ENCODE data around the gene VPS51.

The VPS51 gene

DNA sequence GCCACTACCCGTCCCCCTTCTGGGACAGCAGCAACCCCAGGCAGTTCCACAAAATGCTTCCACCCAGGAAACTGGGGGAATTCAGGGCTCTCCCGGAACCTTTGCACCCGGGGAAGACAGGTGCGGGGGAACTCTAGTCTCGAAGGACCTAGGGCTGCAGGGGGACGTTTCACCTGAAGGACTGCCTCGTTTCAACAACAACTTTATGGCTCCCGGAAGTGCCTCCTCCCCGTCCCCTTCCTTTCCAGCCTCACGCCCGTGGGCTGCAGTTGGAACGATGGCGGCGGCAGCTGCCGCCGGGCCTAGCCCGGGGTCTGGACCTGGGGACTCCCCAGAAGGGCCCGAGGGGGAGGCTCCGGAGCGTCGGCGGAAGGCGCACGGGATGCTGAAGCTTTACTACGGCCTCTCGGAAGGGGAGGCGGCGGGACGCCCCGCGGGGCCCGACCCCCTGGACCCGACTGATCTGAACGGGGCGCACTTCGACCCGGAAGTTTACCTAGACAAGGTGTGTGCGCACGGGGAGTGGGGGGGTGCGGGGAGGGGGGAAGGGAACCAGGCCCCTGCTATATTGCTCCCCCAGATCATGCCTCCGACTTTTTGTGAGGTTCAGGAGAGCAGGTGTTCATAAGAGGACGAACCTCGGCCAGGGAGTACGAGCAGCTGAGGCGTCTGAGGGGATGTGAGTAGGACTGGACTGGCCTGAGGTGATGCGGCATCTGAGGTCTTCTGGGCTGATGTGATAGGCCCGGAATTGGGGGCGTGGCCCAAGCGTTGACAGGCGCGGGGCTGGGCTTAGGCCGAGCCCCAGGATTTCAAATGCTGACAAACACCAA lies at the start of gene VPS51:
Gene VPS51 (plus strand): TSS at position 241 of the 833 bp plus-strand sequence. CDS start 37 bp downstream, at position 278.
- DNase-seq, result peak; percentile 94

DNA sequence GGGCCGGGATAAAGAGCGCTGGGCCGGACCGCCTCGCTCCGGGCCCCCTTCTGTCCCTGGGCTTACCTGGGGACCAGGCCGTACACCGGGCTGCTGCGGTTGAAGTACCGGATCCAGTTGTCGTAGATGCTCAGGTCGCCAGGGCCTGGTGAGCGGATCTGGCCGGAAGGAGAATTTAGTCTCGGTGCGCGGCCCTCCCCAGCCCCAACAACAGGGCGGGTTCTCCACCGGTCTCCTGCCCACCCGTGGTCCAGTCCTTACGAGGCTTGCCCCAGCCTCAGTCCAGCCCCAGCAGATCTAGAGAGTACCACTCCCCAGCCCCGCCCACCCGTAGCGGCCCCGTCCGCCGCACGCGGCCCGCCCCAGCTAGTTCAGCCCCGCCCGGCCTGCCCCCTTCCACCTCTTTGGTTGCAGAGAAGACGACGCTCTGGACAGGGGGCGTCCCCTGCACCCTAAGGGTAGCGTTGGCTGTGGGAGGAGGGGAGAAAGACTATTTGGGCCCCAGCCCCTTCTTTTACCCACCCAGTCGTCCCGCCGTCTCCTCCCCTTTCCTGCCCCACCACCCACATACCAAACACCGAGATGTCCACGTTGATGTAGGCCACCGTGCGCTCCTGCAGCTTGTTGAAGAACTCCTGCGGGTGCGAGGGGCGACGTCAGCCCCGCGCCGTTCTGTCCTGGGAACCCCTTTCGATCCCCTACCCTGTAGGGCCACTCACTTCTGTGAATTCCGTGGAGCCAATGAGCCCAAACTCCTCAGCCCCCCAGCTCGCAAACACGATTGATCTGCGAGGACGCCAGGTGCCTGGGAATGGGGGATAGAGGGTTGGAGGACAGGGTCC lies 48.2 kb upstream of the VPS51 start:
- DNase-seq, result no peak

DNA sequence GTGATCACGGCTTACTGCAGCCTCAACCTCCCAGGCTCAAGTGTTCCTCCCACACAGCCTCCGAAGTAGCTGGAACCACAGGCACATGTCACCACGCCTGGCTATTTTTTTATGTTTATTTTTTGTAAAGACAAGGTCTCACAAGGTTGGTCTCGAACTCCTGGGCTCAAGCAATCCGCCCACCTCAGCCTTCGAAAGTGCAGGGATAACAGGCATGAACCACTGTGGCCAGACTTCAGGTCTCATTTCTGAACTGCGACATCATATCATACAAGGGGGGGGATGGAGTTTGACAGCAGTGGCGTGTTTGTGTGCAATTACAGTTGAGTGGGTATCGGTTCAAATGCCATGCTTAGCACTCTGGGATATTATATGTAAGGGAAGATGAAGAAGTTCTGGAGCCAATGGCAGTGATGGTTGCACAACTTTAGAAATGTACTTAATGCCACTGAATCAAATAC lies 44.6 kb upstream of the VPS51 start:
- no peak for DNase-seq

DNA sequence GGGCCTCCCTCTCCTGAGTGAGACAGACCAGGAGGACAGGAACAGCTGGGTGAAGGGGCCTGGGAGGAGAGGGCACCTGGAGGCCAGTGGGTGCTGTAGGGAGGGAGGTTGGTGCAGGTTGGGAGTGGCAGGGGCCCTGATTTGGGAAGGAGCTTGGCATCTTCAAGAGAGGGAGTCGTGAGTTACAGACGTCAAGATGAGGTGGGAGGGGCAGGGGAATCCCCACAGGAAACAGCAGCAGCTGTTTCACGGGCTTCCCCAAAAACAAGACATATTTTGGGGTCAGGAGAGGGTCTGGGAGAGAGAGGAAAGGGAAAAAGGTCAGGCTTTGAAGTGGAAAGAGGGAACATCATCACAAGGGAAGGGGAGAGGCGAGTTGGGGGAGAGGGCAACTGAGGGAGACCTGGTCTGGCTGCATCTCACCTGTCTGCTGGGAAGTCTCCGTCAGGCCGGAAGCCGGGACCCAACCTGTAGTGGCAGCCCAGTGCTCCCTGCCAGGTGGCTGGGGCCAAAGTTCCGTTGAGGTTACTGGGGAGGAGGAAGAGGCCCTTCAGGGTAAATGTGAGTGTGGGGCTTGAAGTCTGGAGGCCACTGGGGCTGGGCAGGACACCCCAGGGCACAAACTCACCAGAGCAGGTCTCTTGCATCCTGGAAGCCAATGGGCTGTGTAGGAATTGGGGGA lies 42.0 kb upstream of the VPS51 start:
- DNase-seq, result no peak

DNA sequence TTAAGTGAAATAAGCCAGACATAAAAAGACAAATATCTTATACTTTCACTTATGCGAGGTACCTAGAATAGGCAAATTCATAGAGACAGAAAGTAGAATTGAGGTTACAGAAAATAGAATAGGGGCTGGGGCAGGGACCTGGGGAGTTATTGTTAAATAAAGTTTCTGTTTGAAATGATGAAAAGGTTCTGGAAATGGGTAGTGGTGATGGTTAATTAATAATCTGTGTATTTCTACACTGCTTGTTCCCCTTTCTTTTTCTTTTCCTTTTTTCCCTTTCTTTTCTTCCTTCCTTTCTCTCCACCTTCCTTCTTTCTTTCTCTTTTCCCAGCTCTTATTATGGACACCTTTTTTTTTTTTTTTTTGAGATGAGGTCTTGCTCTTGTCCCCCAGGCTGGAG lies 40.5 kb upstream of the VPS51 start:
- DNase-seq, result no peak

DNA sequence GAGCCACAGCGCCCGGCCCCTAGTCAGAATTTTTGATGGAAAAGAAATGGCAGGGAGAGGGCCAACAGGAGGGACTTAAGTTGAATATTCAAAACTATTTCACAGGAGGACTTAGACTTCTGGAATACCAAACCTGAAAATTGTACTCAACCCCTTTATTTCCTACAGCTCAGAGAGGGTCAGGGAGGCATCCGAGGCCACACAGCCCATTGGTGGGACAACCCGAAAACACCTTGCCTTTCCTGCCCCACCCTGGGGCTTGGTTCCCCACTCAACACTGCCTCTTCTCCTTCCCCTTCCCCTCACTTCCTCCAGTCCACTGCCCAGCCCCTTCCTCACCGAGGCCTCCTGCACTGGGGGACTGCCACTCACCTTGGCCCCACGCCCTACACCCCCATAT lies 39.0 kb upstream of the VPS51 start:
- DNase-seq, result no peak

DNA sequence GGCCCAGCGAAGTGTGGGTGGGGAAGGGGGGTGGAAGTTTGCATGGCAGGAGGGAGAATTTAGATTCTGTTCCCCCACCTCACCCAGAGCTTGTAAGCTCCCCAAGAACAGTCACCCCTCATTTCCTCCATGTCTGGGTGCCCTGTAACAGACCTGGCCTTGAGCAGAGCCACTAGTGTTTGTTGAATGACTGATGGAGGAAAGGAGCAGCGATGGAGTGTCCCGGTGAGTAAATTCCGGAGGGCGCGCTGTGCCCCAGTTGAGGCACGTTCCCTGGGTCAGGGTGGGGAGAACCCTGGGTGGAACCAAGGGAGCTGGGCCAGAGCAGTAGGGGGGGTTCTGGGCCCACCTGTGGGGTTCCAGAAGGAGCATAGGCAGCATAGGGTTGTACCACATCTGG lies 38.5 kb upstream of the VPS51 start:
- DNase-seq, result no peak

DNA sequence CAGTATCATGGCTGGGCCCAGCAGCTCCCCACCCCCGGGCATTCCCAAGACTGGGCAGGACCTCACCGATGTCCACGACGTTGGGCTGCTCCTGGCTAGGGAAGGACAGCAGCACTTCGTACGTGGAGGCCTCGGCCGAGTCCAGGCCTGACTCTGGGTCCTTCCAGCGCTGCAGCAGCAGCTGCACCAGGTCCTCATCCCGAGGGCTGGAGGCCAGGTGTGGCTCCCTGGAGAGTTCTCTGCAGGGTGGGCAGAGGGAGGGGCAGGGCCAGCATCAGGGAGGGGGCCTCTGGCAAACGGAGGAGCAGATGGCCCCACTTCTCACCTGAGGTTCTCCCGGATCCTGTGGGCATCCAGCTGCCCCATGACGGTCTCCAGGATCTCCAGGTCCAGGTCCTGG lies 38.0 kb upstream of the VPS51 start:
- DNase-seq, result no peak

DNA sequence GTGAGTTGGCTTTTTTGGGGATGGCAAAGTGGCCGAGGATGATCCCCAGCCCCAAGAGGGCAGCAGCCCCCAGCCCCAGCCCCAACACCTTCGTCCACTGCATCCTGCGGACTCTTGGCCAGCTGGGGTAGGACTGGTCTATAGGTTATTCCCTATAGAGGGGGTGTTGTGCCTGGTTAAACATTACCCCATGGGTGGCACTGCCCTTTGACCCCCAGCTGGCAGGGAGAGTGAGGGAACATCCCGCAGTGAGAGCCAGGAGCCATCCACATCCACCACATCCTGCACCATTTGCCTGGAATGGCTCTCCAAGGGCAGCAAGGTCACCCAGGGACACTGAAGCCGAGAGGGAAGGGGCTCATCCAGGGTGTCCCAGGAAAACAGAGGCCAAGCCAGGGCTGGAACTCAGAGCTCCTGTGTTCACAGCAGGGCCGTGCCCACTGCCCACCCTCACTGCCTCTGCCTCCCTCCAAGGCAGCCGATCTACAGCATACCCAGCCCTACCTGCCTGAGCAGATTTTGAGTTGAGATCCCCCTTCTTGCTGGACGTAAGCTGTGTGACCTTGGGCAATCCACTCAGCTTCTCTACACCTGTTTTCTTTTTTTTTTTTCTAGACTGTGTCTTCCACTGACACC lies 37.5 kb upstream of the VPS51 start, which contains the start of gene NAALADL1:
Gene NAALADL1 (minus strand): TSS at position 135 of the 636 bp plus-strand sequence. CDS start 32 bp downstream, at position 103.
- no peak for DNase-seq

DNA sequence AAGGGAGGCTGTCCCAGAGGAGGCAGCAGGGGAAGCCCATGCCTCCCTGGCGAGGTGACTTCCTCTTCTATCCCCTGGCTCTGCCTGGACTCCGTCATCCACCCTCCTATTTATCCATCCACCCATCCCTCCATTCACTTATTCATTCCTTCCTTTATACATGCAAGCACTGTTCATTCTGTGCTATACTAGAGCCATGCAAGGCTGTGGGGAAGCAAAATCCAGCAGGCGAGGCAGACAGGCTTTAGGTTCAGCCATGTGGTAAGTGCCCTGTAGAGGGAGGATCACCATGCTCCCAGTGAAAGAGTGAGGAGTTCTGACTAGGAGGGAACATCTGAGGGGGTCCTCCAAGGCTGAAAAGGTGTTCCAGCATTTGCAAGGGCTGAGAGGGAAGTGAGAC lies 36.5 kb upstream of the VPS51 start:
- no peak for DNase-seq

DNA sequence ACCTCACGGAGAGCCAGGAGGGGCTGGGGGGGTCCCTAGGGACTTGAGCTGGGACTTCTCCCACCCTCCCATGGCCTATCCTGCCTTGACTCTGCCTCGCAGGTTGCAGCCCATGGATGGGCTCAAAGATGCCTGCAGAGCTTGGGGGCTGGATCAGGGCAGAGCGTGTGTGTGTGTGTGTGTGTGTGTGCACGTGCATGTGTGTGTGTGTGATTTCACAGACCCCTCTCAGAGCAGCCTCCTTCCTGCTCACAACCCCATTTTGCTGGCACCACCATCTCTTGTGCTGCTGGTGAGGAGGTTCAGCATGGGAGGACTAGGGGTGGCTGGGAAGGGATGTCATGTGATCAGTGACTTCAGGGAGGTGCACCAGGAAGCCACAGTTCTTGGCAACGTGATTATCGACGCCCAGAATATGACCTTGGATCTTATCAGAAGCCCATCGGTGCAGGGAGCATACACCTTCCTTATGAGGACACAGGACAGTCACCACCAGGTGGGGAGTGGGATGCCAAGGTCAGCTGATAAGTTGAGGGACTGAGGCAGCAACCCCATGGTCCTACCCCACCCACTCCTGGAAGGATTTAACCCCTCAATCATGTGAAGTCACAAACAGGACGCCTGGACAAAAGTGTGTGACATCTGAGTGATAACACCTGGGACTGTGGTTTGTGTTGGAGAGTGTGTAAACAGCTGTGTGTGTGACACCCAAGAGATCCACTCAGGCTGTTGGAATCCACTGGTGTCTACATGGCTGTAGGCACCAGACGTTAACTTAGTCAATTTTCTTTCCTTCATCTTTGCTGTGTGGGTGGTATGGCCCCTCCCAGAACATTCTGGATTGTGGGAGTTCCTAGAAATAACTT lies 35.8 kb upstream of the VPS51 start:
- DNase-seq, result peak; percentile 28

DNA sequence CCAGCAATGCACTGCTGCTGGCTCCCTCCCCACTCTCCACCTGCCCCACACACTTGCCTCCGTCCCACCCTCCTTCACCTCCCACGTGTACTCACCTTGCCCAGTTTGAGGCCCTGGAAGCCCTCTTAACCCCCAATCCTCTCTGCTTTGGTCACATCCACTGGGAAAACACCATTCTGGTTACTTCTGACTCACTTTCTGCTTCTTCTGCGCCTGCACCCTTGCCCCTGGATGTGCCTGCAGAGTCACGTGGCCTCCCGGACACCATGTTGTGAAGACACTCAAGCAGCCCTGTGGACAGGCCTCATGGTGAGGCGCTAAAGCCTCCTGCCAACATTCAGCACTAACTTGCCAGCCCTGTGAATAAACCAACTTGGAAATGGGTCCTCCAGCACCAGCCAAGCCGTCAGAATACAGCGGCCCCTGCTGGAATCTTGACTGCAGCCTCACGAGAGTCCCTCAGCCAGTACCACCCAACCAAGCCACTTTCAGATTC lies 35.1 kb upstream of the VPS51 start:
- DNase-seq, result peak; percentile 58

DNA sequence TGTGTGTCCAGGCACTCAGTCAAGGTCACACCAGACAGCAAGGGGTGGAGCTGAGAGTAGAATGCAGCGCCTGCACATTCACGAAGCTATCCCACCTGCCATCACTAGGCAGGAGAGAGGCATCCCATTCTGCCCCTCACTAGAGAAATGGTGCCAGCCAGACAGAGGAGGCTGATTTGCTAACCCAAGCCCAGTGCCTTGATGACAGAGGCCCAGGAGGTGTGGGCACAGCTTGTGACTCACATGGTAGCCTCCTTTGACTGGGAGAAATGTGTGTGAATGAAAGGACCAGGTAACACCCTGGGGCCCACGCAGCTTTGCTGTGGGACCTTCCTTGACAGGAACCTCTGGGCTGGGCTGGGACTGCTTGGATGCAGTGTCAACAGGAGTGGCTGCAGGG lies 32.5 kb upstream of the VPS51 start:
- DNase-seq, result no peak

DNA sequence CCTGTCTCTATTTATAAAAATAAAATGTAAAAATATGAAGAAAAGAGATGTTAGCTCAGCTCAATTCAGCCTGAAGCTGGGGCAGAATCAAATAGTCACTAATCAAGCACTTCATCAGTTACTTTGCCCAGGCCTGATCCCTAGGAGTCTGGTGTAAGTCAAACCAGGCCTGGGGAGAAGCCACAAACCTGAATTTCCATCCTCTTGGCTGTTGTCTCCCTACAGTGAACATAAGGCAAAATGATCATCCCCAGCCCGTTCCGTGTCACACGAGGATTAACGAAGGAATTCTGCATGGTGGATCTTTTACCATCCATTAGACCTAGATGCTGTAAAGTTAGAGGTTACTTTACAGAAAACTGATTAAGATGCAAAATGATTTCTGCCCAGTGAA lies 31.2 kb upstream of the VPS51 start:
- no peak for DNase-seq

DNA sequence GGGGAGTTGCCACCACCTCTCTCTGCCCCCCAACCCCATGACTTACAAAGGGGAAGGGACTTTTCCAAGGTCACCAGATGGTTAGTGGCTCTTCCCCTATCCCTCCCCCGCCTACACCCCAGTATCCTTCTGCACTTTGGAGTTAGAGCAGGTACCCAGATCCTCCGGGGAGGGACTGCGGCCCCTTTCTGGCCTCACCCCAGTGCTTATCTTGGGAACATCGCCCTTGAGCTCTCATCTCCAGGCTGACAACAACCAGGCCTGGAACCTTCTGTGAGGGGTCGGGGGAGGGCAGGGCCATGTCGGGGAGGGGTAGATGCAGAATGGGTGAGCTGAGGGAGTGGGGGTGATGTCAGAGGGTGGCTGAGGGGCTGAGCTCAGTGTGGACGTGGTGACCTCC lies 30.2 kb upstream of the VPS51 start:
- DNase-seq, result no peak

DNA sequence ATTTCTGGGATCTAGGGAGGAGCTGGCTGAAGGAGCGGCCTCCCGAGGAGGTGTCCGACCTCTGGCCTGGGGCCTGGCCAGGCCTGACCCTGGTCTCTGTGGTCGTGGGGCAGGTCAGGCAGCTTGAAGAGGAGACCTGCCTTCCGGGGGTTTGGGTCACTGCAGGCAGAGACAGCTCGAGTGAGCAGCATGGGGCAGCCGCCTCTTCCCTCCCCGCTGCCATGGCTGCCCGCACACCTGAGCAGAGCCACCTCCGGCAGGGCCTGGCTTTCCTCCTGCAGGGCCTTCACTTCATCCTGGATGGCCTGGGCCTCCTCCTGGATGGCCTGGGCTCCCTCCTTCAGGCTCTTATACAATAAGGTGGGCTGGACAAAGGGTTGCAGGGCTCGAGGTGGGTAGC lies 29.7 kb upstream of the VPS51 start:
- no peak for DNase-seq

DNA sequence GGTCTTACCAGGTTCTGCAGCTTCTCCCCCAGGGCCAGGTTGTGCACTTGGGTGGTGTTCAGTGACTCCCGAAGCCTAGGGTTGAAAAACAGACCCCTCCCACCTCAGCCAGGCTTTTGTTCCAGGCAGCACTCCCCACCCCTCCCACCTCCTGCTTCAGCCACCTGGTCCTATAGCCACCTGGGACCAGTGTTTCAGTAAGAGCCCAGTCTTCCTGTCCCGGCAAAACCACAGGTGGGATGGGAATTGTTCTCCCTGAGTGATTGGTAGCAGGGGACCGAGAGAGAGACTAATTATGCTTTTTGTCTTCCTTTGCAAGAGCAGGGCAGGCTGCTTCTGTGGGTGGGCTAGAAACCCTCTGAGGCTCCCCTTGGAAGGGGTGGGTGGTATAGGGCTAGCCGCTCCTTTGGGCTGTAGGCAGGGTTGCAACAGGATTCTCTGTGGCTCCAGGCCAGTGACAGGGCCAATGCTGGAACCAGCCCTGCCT lies 29.2 kb upstream of the VPS51 start:
- DNase-seq, result no peak

DNA sequence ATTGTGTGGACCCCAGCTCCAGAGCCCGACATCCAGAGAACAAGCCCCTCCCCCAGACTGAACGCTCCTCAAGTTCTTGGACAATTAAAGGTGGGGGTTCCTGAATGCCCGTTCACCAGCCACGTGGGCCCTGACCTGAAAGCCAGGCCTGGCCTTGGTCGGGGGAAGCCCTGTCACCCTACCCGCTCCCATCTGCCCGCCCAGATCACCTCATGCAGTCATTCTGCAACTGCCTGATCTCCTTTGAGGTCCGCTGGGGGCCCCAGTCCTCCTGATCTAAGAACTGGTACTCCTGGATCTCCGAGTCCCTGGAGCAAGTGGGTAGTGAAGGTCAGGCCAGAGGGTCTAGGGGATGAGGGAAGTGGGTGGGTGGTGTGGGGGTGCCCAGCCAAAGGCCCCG lies 28.6 kb upstream of the VPS51 start:
- DNase-seq, result no peak

DNA sequence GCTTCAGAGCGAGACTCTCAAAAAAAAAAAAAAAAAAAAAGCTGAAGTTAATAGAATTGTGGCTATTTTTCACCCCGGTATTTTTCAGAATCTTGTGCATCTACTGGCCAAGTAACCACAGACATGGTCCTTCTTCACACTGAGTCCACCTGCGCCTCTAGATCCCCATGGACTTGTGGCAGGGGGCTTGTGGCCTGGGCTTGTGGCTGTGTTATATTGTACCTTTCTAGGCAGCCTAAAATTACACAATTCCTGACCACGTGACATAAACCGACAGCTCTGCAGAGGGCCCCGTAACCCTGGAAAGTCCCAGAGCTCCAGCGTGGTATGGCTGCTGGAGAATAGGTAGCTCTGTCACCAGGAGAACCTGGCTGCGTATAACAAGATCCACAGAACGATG lies 26.8 kb upstream of the VPS51 start:
- DNase-seq, result no peak

DNA sequence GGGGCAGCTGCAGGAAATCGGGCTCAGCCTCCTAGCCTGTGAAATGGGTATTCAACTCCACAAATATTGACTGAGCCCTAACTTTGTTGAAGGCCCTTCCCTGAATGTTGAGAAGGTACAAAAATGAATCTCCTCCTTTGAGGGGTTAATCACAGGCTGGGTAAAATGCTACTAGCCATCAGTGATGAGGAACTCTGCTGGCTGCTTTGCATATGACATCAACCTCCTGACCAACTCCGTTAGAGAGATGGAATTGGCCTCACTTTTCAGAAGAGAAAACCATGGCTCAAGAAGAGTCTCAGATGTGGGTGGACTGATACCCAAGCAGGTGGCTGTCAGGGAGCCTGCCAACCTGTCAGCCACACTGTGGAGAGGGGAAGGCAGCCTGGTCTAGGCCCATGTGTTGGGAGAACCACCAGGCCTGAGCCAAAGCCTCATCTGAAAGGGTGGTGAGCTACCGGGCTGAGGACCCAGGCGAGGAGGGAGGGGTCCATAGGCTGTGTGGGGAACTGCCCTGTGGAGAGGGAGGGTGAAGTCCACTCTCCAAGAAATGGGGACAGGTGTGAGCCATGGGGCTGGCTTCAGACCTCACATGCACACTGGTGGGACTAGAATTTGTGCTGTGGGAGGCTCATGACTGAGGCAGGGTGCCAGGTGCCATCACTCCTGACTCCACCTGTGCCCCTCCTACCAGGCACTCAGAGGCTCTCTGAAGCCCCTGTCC lies 23.9 kb upstream of the VPS51 start:
- no peak for DNase-seq

DNA sequence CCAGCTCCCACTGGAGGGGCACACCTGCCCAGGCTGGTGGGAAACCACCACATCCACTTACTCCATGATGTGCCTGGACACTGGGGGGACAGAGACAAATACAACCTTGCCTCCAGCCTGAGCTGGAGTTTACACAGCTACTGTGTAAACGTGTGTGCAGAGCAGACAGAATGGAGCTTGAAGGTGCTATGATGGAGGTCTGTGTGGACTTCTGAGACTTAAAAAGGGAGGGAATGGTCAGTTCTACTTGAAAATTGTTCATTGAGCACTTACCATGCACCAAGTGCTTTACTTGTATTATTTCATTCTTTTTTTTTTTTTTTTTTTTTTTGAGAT lies 23.4 kb upstream of the VPS51 start:
- no peak for DNase-seq

All from hematopoietic multipotent progenitor cell treated with erythropoietin and hydrocortisone succinate and interleukin-3 and kit ligand, for 8 days (in vitro differentiated cells).